ENCODE data around the gene RPAIN.

Gene RPAIN

GRCh38 chr17:5478992-5479391 lies 59.0 kb downstream of the RPAIN start:
- Mint-ChIP-seq H3K4me3 (no peak overlapping the region), H3K36me3 (ENCODE audit: insufficient read depth) (peaks cover 99% of the 10 kb centered on the region), H3K9me3 (no peaks in the 10 kb centered on the region), H3K4me1 (ENCODE audit: low read depth in 2 of 2) (peaks cover 16% of the 10 kb centered on the region in 2 donors), H3K27ac (no peak overlapping the region), H3K27me3 (no peaks in the 10 kb centered on the region)
- DNase-seq (no peak), ATAC-seq (replicated peaks) (no peak)

GRCh38 chr17:5480962-5481361 lies 61.0 kb downstream of the RPAIN start:
- Mint-ChIP-seq H3K4me1 (ENCODE audit: low read depth in 2 of 2) (peaks cover 21 to 31% of the 10 kb centered on the region in 2 donors), H3K27ac (no peak overlapping the region), H3K27me3 (no peaks in the 10 kb centered on the region), H3K36me3 (ENCODE audit: insufficient read depth) (peaks cover 92% of the 10 kb centered on the region), H3K9me3 (no peaks in the 10 kb centered on the region), H3K4me3 (no peak overlapping the region)
- ATAC-seq (replicated peaks) (no peak), DNase-seq (no peak)

GRCh38 chr17:5481451-5481850 lies 61.5 kb downstream of the RPAIN start:
- Mint-ChIP-seq H3K36me3 (ENCODE audit: insufficient read depth) (peaks cover 92% of the 10 kb centered on the region), H3K27me3 (no peaks in the 10 kb centered on the region), H3K4me3 (no peak overlapping the region), H3K9me3 (no peaks in the 10 kb centered on the region), H3K27ac (peak overlapping the region; percentile 19 to 44), H3K4me1 (ENCODE audit: low read depth in 2 of 2) (peaks cover 21 to 31% of the 10 kb centered on the region in 2 donors)
- DNase-seq: no peak
- no peak for ATAC-seq (replicated peaks)

All from effector memory CD8-positive, alpha-beta T cell (primary cell).